Peyer's patch (tissue), 4 donors: ENCODE data around the gene MED9.

ENCODE experiments used
- POLR2A ChIP-seq, 2 donors: fragments of 450-650 bp; IDR thresholded peaks; one replicate each; pipeline ENCODE4 v1.5.1; 2017; ENCODE audit warnings: antibody characterized with exemption in 2 of 2, mild to moderate bottlenecking in 2 of 2, moderate library complexity in 2 of 2
- TF ChIP-seq, protein P1 (sequence below), 6 experiments: fragments of 450-650 bp in 4 of 6; fragments of 200-600 bp in 2 of 6; sonication (generic) in 1 of 6; IDR thresholded peaks; one replicate each; pipeline ENCODE4 v1.5.1; 2017 to 2019; ENCODE audit warnings: antibody characterized with exemption in 6 of 6, mild to moderate bottlenecking in 3 of 6, moderate library complexity in 1 of 6

DNA sequence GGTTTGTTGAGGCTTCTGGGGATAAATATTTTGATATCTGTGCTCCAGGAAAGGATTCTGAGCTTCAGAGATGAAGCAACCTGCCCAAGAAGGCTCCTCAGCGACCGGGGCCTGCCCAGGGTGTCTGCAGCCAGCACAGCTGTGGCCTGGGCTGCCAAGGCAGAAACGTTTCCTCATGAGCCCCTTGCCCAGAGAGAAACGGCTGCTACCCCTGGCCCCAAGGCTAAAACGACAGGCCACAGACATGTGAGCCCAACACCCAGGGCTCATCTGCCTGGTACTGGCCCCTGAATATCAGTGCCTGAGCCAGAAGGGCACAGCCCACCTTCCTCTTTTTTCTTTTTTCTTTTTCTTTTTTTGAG lies 64.8 kb downstream of the MED9 start:
- TF ChIP-seq, protein P1, sequence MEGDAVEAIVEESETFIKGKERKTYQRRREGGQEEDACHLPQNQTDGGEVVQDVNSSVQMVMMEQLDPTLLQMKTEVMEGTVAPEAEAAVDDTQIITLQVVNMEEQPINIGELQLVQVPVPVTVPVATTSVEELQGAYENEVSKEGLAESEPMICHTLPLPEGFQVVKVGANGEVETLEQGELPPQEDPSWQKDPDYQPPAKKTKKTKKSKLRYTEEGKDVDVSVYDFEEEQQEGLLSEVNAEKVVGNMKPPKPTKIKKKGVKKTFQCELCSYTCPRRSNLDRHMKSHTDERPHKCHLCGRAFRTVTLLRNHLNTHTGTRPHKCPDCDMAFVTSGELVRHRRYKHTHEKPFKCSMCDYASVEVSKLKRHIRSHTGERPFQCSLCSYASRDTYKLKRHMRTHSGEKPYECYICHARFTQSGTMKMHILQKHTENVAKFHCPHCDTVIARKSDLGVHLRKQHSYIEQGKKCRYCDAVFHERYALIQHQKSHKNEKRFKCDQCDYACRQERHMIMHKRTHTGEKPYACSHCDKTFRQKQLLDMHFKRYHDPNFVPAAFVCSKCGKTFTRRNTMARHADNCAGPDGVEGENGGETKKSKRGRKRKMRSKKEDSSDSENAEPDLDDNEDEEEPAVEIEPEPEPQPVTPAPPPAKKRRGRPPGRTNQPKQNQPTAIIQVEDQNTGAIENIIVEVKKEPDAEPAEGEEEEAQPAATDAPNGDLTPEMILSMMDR (IDR thresholded peaks at IDR 0.05), result no peak
- no peak for TF ChIP-seq POLR2A (IDR thresholded peaks at IDR 0.05)
